Measurements from ENCODE around the gene TTLL4.

DNA sequence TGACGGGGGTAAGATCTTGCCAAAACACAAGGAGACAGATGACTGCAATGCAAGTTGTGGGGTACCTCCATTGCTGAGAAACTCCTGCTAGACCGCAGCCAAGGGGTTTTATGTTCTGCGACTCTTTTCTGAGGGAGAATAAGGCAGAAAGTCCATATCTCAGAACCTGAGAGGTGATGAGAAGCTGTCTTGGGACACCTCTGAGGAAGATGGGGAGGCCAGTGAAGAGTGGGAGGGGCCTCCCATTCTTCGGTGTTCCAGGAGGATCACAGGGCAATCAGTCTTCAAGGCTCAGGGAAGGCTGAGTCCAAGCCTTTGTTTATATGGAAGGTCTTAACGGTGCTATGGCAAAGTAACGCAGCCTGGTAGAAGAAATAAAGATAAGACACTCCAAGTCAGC lies 89.4 kb downstream of the TTLL4 start:
- TF ChIP-seq CHD2 (IDR thresholded peaks at IDR 0.05; ENCODE audit: low read length, partially characterized antibody): no peak
- no peak for TF ChIP-seq MYC (IDR thresholded peaks at IDR 0.05; ENCODE audit: borderline replicate concordance, low read length)
- TF ChIP-seq, protein P1, sequence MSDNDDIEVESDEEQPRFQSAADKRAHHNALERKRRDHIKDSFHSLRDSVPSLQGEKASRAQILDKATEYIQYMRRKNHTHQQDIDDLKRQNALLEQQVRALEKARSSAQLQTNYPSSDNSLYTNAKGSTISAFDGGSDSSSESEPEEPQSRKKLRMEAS (IDR thresholded peaks at IDR 0.05): no peak
- TF ChIP-seq POLR2A (IDR thresholded peaks at IDR 0.05; ENCODE audit: low read length): no peak
- TF ChIP-seq HOXA7 (CRISPR knock-in tag; IDR thresholded peaks at IDR 0.05): no peak
- no peak for TF ChIP-seq TP53 (CRISPR knock-in tag; IDR thresholded peaks at IDR 0.05)
- TF ChIP-seq, protein P2, sequence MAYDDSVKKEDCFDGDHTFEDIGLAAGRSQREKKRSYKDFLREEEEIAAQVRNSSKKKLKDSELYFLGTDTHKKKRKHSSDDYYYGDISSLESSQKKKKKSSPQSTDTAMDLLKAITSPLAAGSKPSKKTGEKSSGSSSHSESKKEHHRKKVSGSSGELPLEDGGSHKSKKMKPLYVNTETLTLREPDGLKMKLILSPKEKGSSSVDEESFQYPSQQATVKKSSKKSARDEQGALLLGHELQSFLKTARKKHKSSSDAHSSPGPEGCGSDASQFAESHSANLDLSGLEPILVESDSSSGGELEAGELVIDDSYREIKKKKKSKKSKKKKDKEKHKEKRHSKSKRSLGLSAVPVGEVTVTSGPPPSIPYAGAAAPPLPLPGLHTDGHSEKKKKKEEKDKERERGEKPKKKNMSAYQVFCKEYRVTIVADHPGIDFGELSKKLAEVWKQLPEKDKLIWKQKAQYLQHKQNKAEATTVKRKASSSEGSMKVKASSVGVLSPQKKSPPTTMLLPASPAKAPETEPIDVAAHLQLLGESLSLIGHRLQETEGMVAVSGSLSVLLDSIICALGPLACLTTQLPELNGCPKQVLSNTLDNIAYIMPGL (CRISPR knock-in tag; IDR thresholded peaks at IDR 0.05; ENCODE audit: borderline replicate concordance): no peak
- no peak for TF ChIP-seq PHF8 (IDR thresholded peaks at IDR 0.05; ENCODE audit: borderline replicate concordance, low read depth)
- TF ChIP-seq, protein P3, sequence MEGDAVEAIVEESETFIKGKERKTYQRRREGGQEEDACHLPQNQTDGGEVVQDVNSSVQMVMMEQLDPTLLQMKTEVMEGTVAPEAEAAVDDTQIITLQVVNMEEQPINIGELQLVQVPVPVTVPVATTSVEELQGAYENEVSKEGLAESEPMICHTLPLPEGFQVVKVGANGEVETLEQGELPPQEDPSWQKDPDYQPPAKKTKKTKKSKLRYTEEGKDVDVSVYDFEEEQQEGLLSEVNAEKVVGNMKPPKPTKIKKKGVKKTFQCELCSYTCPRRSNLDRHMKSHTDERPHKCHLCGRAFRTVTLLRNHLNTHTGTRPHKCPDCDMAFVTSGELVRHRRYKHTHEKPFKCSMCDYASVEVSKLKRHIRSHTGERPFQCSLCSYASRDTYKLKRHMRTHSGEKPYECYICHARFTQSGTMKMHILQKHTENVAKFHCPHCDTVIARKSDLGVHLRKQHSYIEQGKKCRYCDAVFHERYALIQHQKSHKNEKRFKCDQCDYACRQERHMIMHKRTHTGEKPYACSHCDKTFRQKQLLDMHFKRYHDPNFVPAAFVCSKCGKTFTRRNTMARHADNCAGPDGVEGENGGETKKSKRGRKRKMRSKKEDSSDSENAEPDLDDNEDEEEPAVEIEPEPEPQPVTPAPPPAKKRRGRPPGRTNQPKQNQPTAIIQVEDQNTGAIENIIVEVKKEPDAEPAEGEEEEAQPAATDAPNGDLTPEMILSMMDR (IDR thresholded peaks at IDR 0.05): no peak
- TF ChIP-seq EP300 (IDR thresholded peaks at IDR 0.05): no peak
- TF ChIP-seq, protein P4, sequence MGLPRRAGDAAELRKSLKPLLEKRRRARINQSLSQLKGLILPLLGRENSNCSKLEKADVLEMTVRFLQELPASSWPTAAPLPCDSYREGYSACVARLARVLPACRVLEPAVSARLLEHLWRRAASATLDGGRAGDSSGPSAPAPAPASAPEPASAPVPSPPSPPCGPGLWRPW (IDR thresholded peaks at IDR 0.05): no peak
- no peak for TF ChIP-seq SMC3 (IDR thresholded peaks at IDR 0.05)
- TF ChIP-seq CHD4 (IDR thresholded peaks at IDR 0.05; ENCODE audit: borderline replicate concordance): no peak
- TF ChIP-seq GATA3 (IDR thresholded peaks at IDR 0.05; ENCODE audit: borderline replicate concordance): no peak
